Subcutaneous abdominal adipose tissue (tissue), 5 donors: Measurements from ENCODE around the gene TBC1D7.

Experiments
- H3K27ac ChIP-seq: one replicate; pipeline ENCODE4 v1.7.0; 2013; ENCODE audit warnings: low read depth, mild to moderate bottlenecking, inconsistent platforms, low read length, moderate library complexity
- H3K27me3 ChIP-seq, 5 donors: one replicate each; pipeline ENCODE4 v1.7.0; 2013; ENCODE audit warnings: low read length in 5 of 5, inconsistent platforms in 1 of 5; ENCODE audit not compliant: control insufficient read depth in 5 of 5, insufficient read depth in 4 of 5
- H3K36me3 ChIP-seq, 5 donors: one replicate each; pipeline ENCODE4 v1.7.0; 2013; ENCODE audit warnings: low read length in 5 of 5; ENCODE audit not compliant: control insufficient read depth in 5 of 5, insufficient read depth in 5 of 5
- H3K4me1 ChIP-seq, 5 donors: one replicate each; pipeline ENCODE4 v1.7.0; 2013; ENCODE audit warnings: low read length in 5 of 5, mild to moderate bottlenecking in 3 of 5, moderate library complexity in 1 of 5; ENCODE audit not compliant: control insufficient read depth in 5 of 5, insufficient read depth in 5 of 5
- H3K4me3 ChIP-seq, 5 donors: one replicate each; pipeline ENCODE4 v1.7.0; 2013; ENCODE audit warnings: low read length in 5 of 5, low read depth in 1 of 5
- H3K9ac ChIP-seq, 5 donors: one replicate each; pipeline ENCODE4 v1.7.0; 2013; ENCODE audit warnings: low read length in 5 of 5, mild to moderate bottlenecking in 4 of 5, moderate library complexity in 3 of 5
- H3K9me3 ChIP-seq, 5 donors: one replicate each; pipeline ENCODE4 v1.7.0; 2013; ENCODE audit warnings: low read length in 5 of 5; ENCODE audit not compliant: control insufficient read depth in 5 of 5
- donor health status: healthy.
- donor health status: healthy.
- donor health status: healthy.
- donor health status: healthy.
- donor health status: healthy.

TBC1D7 gene

DNA sequence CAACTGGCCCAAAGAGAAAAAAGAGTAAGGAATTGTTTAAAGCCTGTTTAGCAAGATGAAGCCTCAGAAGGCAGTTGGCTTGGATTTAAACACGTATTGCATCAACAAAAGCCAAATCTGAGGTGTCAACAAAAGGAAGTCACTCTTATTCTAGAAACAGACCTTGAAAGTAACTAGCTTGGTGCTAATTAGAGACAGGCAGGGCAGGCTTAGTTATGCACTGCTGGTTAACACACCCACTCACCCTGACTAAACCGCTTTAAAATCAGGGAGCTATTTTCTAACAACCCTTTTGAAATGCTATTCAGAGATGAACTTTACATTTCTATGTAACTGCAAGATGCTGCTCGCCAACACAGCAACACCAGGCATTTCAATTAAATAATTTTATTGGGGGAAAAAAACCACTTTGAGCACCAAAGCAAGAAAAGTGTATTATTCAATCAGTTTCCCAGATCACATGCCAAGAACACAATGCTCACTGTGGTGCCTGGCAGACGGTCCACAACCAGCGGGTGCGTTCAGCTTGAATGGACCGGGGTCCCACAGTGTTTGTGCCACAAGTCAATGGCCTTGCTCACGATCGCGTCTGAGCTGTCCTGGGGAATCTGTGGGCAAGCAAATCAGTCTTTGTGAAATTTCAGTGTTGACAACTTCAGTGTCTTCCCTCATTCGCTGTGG, 23.6 kb downstream of the TBC1D7 start:
- Histone ChIP-seq H3K9ac (no peak overlapping the region), H3K27ac (no peak overlapping the region), H3K36me3 (peaks cover 15 to 53% (median 43%) of the 10 kb centered on the region in 5 donors)

DNA sequence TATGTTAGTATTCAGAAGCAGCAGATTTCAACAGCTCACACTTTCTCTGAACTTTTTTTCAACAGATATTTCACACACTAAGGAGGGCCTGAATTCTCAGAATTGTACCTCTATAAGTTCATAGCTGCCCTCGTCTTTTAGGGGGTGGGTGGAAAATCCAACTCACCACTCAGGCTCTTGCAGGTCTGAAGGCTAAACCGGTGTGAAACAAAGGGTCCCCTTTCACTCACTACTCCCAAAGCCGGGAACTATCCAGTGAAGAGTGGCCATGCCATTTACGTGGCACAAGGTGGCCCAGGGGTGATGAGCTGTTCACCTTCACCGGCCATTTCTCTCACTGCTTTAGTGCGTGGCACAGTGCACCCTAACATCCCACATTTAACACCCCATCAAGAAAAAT, 24.2 kb downstream of the TBC1D7 start:
- H3K4me3 ChIP-seq, result no peak overlapping the region
- H3K27me3 ChIP-seq, result no peaks in the 10 kb centered on the region
- no peaks in the 10 kb centered on the region for H3K9me3 ChIP-seq
- peaks cover 2 to 24% (median 18%) of the 10 kb centered on the region in 5 donors for H3K4me1 ChIP-seq
- H3K27ac ChIP-seq, result no peak overlapping the region
- H3K9ac ChIP-seq, result no peak overlapping the region
- H3K36me3 ChIP-seq, result peaks cover 12 to 55% (median 43%) of the 10 kb centered on the region in 5 donors

More for the DNA sequence above, 23.6 kb downstream of the TBC1D7 start:
- Histone ChIP-seq H3K27me3 (no peaks in the 10 kb centered on the region), H3K4me1 (peaks cover 2 to 24% (median 18%) of the 10 kb centered on the region in 5 donors), H3K9me3 (no peaks in the 10 kb centered on the region), H3K4me3 (no peak overlapping the region)

DNA sequence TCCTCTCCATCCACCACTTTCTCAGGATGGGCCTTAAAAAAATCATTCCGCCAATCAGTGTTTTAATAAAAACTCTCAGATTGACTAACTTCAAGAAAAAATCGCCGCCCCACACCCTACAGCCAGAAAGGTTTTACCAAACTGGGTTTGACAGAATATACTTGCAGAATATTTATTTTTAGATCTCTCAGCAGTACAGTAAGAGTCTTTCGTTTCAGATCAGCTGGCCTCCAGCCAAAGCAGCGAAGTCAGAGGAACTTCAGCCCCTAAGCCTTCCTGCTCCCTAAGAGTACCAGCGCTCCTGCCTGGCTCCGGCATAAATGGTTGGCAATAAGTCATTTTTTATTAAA, 24.7 kb downstream of the TBC1D7 start:
- Histone ChIP-seq H3K9me3 (no peaks in the 10 kb centered on the region), H3K4me1 (peaks cover 2 to 24% (median 18%) of the 10 kb centered on the region in 5 donors), H3K27me3 (no peaks in the 10 kb centered on the region), H3K27ac (peak overlapping the region; percentile 25), H3K9ac (peak overlapping the region in 2 of 5 donors; percentile 23 to 48), H3K36me3 (peaks cover 9 to 52% (median 42%) of the 10 kb centered on the region in 5 donors), H3K4me3 (no peak overlapping the region)

DNA sequence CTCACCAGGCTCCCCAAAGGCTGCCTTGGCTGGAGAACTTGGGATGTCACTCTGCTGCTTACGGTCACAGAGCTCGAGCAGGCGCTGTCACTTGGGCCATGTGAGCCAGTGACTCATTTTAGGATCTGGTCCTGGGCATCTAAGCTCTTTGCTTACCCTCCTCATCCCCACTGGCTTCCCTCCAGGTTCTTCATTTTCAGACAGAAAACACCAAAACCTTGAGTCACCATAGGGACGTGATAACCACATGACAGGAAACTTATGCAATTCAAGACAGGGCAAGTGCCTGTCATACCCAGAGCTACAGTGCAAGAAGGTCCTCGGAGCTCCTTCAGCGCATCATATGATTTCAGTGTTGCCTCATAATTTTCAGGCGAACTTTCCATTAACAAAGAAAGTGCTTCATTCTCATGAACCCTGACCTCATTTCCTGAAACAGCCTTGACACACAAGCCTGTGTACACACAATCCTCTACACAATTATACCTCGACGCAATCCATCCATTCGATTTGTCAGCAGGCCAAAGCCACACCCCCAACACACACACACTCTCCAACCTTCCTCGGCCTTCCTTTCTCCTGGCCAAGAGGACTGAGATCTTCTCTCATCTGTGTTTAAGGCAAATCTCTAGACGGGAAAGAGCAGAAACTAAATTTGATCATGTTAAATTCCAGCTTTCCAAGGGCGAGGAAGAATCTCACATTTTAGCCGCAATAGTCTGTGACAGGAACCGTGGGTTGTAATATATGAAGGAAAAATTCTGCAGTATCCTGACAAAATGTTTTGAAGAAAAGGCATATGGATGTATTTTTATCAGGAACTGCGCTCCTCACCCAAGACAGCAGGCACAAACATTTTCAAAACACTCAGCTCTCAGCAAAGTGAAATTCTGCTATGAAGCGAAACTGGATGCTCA, 25.3 kb downstream of the TBC1D7 start:
- Histone ChIP-seq H3K9ac (peak overlapping the region in 2 of 5 donors; percentile 27 to 48), H3K4me1 (peaks cover 2 to 24% (median 18%) of the 10 kb centered on the region in 5 donors), H3K9me3 (no peaks in the 10 kb centered on the region), H3K27me3 (no peaks in the 10 kb centered on the region), H3K4me3 (no peak overlapping the region), H3K27ac (peak overlapping the region; percentile 61), H3K36me3 (peaks cover 8 to 48% (median 39%) of the 10 kb centered on the region in 5 donors)

DNA sequence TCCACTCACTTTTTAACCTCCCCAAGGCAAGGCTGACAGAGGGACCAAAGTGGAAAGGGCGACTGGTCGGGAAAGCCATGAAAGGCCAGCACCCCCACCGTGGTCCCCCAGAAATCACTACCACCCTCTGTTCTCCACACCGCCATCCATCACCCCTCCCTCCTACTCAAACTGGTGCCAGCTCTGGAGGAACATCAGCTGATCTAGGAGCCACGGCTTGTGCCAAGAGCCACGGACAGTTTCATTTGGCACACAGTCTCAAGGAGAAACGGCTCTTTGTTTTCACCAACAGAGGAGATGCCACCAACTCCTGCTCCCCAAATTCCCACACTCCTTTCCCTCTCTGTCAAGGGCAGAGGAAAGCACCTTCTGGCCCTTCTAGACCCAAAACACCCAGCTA, 26.0 kb downstream of the TBC1D7 start:
- H3K4me3 ChIP-seq, result no peak overlapping the region
- H3K27ac ChIP-seq, result peak overlapping the region; percentile 61
- H3K4me1 ChIP-seq, result peaks cover 2 to 24% (median 18%) of the 10 kb centered on the region in 5 donors

DNA sequence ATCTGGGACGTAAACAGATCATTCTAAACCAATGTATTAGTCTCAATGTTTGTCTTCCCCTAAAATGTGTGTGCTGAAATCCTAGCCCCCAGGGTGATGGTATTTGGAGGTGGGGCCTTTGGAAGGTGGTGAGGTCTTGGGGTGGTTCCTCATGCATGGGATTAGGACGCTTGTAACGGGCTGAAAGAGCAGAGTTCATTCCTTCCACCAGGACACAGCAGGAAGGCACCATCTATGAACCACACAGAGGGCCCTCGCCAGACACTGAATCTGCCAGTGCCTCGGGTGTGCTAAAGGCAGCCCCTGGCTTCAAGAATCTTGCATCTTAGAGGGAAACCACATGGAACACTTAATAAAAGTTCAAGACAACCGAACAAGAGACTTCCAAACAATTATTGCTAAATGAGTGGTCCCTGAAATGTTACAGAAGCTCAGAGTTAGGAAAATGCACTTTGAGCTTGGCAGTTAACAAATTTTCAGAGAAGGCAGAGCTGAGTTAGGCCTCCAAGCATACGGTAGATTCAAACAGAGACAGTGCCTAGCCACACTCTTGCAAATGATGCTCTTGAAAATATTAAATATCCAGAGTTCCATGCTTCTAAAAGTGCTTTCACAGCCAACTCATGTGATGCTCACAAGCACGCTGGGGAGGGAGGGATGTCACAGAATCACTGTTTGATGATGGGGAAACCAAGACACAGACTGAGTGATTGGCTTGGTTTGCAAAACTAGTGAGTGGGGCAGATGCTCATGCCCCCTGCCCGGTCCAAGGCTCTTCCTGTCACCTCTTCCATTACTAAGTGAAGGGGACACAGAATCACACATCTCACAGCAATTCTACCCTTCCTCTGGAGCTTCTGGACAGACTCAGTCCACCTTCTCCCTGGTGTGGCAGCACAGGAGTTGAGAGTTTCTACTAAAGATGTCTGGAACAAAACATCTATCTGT, 27.4 kb downstream of the TBC1D7 start:
- no peaks in the 10 kb centered on the region for H3K27me3 ChIP-seq
- H3K27ac ChIP-seq, result no peak overlapping the region
- H3K4me3 ChIP-seq, result no peak overlapping the region
- H3K9me3 ChIP-seq, result no peaks in the 10 kb centered on the region
- peaks cover 0 to 50% (median 36%) of the 10 kb centered on the region in 5 donors for H3K36me3 ChIP-seq
- H3K9ac ChIP-seq, result no peak overlapping the region
- H3K4me1 ChIP-seq, result peaks cover 2 to 24% (median 18%) of the 10 kb centered on the region in 5 donors

More for the DNA sequence above, 26.0 kb downstream of the TBC1D7 start:
- Histone ChIP-seq H3K36me3 (peaks cover 7 to 49% (median 40%) of the 10 kb centered on the region in 5 donors), H3K9ac (peak overlapping the region in 2 of 5 donors; percentile 0 to 27), H3K9me3 (no peaks in the 10 kb centered on the region), H3K27me3 (no peaks in the 10 kb centered on the region)

DNA sequence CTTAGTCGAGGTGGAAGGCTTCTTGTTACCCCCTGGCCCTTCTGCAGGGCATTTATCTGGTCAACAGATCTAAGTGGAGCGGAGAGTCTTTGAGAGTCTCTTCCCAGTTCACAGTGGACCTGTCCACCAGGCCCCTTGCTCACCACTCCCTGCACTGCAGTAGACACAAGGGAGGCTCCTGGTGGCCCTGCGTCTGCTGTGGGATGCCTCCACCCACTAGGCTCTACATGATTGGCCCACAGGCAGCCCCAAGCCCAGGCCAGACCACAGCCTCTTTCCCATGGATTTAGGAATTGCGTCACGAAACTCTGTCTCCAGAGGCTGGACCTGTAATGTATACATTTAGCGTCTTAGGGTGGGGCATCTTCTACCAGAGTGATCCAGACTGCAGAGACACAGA, 28.4 kb downstream of the TBC1D7 start:
- no peak overlapping the region for H3K27ac ChIP-seq
- H3K4me1 ChIP-seq, result peaks cover 2 to 24% (median 18%) of the 10 kb centered on the region in 5 donors
- H3K4me3 ChIP-seq, result no peak overlapping the region
- no peaks in the 10 kb centered on the region for H3K27me3 ChIP-seq
- H3K36me3 ChIP-seq, result peaks cover 0 to 55% (median 38%) of the 10 kb centered on the region in 5 donors
- no peak overlapping the region for H3K9ac ChIP-seq
- no peaks in the 10 kb centered on the region for H3K9me3 ChIP-seq

DNA sequence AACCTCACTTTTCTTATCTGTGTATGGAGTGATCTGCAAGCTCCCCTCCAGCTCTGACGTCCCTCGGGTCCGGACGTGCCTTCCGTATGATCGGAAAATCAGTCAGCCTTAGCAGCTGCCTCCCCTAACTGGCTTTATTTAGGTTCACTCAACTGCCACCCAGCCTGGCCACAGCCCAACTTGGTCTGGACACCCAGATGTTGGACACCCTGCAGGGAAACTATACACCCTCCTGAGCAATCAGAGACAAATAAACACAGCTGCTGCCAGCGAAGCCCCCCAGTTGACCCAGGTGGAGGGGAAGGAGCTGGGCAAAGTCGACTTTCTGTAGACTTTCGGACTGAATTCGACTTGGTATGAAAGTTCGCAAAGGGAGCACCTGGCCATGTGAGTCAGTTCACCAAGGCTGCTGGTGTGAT, 28.9 kb downstream of the TBC1D7 start:
- H3K4me1 ChIP-seq, result peaks cover 2 to 23% (median 18%) of the 10 kb centered on the region in 5 donors
- H3K4me3 ChIP-seq, result no peak overlapping the region
- no peak overlapping the region for H3K9ac ChIP-seq
- peaks cover 0 to 55% (median 38%) of the 10 kb centered on the region in 5 donors for H3K36me3 ChIP-seq
- H3K27me3 ChIP-seq, result no peaks in the 10 kb centered on the region
- no peaks in the 10 kb centered on the region for H3K9me3 ChIP-seq
- no peak overlapping the region for H3K27ac ChIP-seq

DNA sequence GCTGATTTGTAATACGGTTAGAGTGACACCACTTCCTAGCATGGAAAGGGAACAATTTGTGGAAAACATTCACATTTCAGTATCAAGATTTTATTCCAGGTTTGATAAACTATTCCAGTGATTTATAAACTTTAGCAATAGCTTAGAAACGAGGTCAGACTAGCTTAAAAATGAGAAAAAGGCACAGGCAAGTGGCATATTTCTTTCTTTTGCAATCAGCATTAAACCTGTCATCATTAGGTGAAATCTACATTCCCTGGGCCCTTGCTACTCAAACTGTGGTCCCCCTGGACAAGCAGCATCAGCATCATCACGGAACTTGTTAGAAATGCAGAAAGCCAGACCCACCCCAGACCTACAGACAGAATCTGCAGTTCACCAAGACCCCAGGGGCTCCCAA, 29.9 kb downstream of the TBC1D7 start:
- peaks cover 2 to 14% (median 12%) of the 10 kb centered on the region in 5 donors for H3K4me1 ChIP-seq
- no peak overlapping the region for H3K27ac ChIP-seq
- H3K27me3 ChIP-seq, result no peaks in the 10 kb centered on the region
- H3K36me3 ChIP-seq, result peaks cover 0 to 61% (median 45%) of the 10 kb centered on the region in 5 donors
- no peak overlapping the region for H3K9ac ChIP-seq
- no peak overlapping the region for H3K4me3 ChIP-seq
- H3K9me3 ChIP-seq, result no peaks in the 10 kb centered on the region
